Neural crest cell (in vitro differentiated cells): Measurements from ENCODE around the gene ATG7. TPM values are rescaled to one million over a fixed set of nuclear protein-coding genes. Genes with fewer than 3 reads are reported as not detected.

ENCODE experiments used
- DNase-seq: peaks from one replicate; pipeline ENCODE4 v3.0.0; 2021; ENCODE audit warnings: low read depth, mixed read lengths, low spot score
- H3K27ac Mint-ChIP-seq: one replicate; pipeline ENCODE4 v1.8.0; 2021; ENCODE audit warnings: mild to moderate bottlenecking, mixed read lengths; ENCODE audit not compliant: unreplicated experiment
- H3K27me3 Mint-ChIP-seq: 2 replicates; pipeline ENCODE4 v1.8.0; 2021; ENCODE audit warnings: low read depth, mild to moderate bottlenecking, mixed read lengths
- H3K36me3 Mint-ChIP-seq: 2 replicates; pipeline ENCODE4 v1.8.0; 2021; ENCODE audit warnings: low read depth, mild to moderate bottlenecking, mixed read lengths
- H3K4me1 Mint-ChIP-seq: 2 replicates; pipeline ENCODE4 v1.8.0; 2021; ENCODE audit warnings: mixed read lengths
- H3K4me3 Mint-ChIP-seq: one replicate; pipeline ENCODE4 v1.8.0; 2021; ENCODE audit warnings: mild to moderate bottlenecking, mixed read lengths
- H3K9me3 Mint-ChIP-seq: 2 replicates; pipeline ENCODE4 v1.8.0; 2021; ENCODE audit warnings: mixed read lengths
- CTCF ChIP-seq: fragments of 200-600 bp; sonication (generic); conservative IDR thresholded peaks from 2 replicates; pipeline ENCODE4 v1.5.0; 2021; ENCODE audit warnings: antibody characterized with exemption, mild to moderate bottlenecking
- total RNA-seq: library from RNA; stranded (reverse); gene quantifications from 2 replicates; pipeline ENCODE4 v1.2.1, GENCODE V29; 2021

ATG7 gene
- total RNA-seq, 1 donor from 2014 or later: 29.6 TPM

GRCh38 chr3:11475324-11475723 is 203.1 kb downstream of the ATG7 start:
- Mint-ChIP-seq H3K27ac (no peak overlapping the region), H3K36me3 (no peaks in the 10 kb centered on the region), H3K9me3 (no peaks in the 10 kb centered on the region), H3K27me3 (no peaks in the 10 kb centered on the region), H3K4me3 (no peak overlapping the region), H3K4me1 (peaks cover 10% of the 10 kb centered on the region)
- no peak for TF ChIP-seq CTCF
- DNase-seq: no peak

- Mint-ChIP-seq H3K9me3 (no peaks in the 10 kb centered on the region), H3K27ac (no peak overlapping the region), H3K27me3 (no peaks in the 10 kb centered on the region), H3K4me1 (peaks cover 10% of the 10 kb centered on the region), H3K4me3 (no peak overlapping the region), H3K36me3 (no peaks in the 10 kb centered on the region)
- DNase-seq: no peak
- TF ChIP-seq CTCF: no peak
Observed at GRCh38 chr3:11476735-11477144, 204.5 kb downstream of the ATG7 start.

GRCh38 chr3:11477407-11477911 is 205.3 kb downstream of the ATG7 start:
- no peaks in the 10 kb centered on the region for H3K9me3 Mint-ChIP-seq
- H3K27ac Mint-ChIP-seq: no peak overlapping the region
- no peak for DNase-seq
- peaks cover 10% of the 10 kb centered on the region for H3K4me1 Mint-ChIP-seq
- no peak for TF ChIP-seq CTCF
- H3K4me3 Mint-ChIP-seq: no peak overlapping the region
- no peaks in the 10 kb centered on the region for H3K27me3 Mint-ChIP-seq
- no peaks in the 10 kb centered on the region for H3K36me3 Mint-ChIP-seq

GRCh38 chr3:11478167-11478566 is 206.0 kb downstream of the ATG7 start:
- H3K27me3 Mint-ChIP-seq: no peaks in the 10 kb centered on the region
- H3K4me3 Mint-ChIP-seq: no peak overlapping the region
- TF ChIP-seq CTCF: no peak
- no peak overlapping the region for H3K27ac Mint-ChIP-seq
- H3K4me1 Mint-ChIP-seq: peaks cover 10% of the 10 kb centered on the region
- no peaks in the 10 kb centered on the region for H3K9me3 Mint-ChIP-seq
- DNase-seq: no peak
- H3K36me3 Mint-ChIP-seq: no peaks in the 10 kb centered on the region

- Mint-ChIP-seq H3K27ac (no peak overlapping the region), H3K4me1 (peaks cover 10% of the 10 kb centered on the region), H3K27me3 (no peaks in the 10 kb centered on the region), H3K36me3 (no peaks in the 10 kb centered on the region), H3K9me3 (no peaks in the 10 kb centered on the region), H3K4me3 (no peak overlapping the region)
- no peak for DNase-seq
- TF ChIP-seq CTCF: no peak
Observed at GRCh38 chr3:11479221-11479620, 207.0 kb downstream of the ATG7 start.
